ENCODE data around the gene NAA25. TPM values are rescaled to one million over a fixed set of nuclear protein-coding genes. Genes with fewer than 3 reads are reported as not detected.

Gene NAA25
- 13.6 and 23.6 TPM in 2 replicates for total RNA-seq

GRCh38 chr12:112108202-112109079, at the start of gene NAA25:
Gene NAA25 (minus strand): TSS chr12:112108783. CDS start chr12:112108773, 10 bp downstream.

GRCh38 chr12:112125250-112125999, 16.8 kb upstream of the NAA25 start, which contains the start of gene TRAFD1:
Gene TRAFD1 (plus strand): TSS chr12:112125560. CDS start chr12:112130523, 4,963 bp downstream.

GRCh38 chr12:112012775-112013600, 95.6 kb downstream of the NAA25 start, which contains the start of the genes ERP29 and TMEM116:
Gene ERP29 (plus strand): TSS chr12:112013426. CDS start chr12:112013466, 40 bp downstream.
Gene TMEM116 (minus strand): TSS chr12:112013165. CDS start chr12:112005270, 7,895 bp downstream.

Other genes starting within 250 kb of the NAA25 start
- 7.5 and 9.0 TPM in 2 replicates for gene TMEM116, start 95.6 kb downstream of the NAA25 start, total RNA-seq
- 74.2 and 77.4 TPM in 2 replicates for gene ERP29, start 95.4 kb downstream of the NAA25 start, total RNA-seq
- gene TRAFD1, start 16.8 kb upstream of the NAA25 start, total RNA-seq = 37.1 and 76.7 TPM in 2 replicates

All from epithelial cell of alveolus of lung (primary cell).